HUDEP-2 (cell line): ENCODE data around the gene TMIGD1.

ENCODE experiments used
- DNase-seq, 76 experiments: peaks; one replicate each; lab custom pipeline; 2025; ENCODE audit not compliant: unreplicated experiment in 76 of 76; lab: John Stamatoyannopoulos, UW

TMIGD1 gene

GRCh38 chr17:30333503-30334360 lies at the start of gene TMIGD1:
Gene TMIGD1, minus strand, starts transcription at chr17:30334057. Its CDS starts 1,924 bp downstream, at chr17:30332133.
- DNase-seq, result no peak

- no peak for DNase-seq
Observed at GRCh38 chr17:30382345-30382744, 48.5 kb upstream of the TMIGD1 start.

GRCh38 chr17:30381340-30381659 lies 47.4 kb upstream of the TMIGD1 start:
- DNase-seq, result no peak

- no peak for DNase-seq
Observed at GRCh38 chr17:30380643-30381339, 46.9 kb upstream of the TMIGD1 start.

GRCh38 chr17:30379903-30380381 lies 46.1 kb upstream of the TMIGD1 start:
- peak in 1 of 76 experiments; percentile 19 for DNase-seq

GRCh38 chr17:30379303-30379902 lies 45.5 kb upstream of the TMIGD1 start:
- DNase-seq, result peak in 23 of 76 experiments; percentile 6 to 40 (median 15)

GRCh38 chr17:30378825-30379302 lies 45.0 kb upstream of the TMIGD1 start, which contains the start of gene CPD:
Gene CPD, plus strand, starts transcription at chr17:30378927. Its CDS starts 54 bp downstream, at chr17:30378981.
- DNase-seq, result peak in 75 of 76 experiments; percentile 35 to 97 (median 91)

- peak in 5 of 76 experiments; percentile 2 to 24 (median 5) for DNase-seq
Observed at GRCh38 chr17:30378241-30378824, 44.5 kb upstream of the TMIGD1 start.

- DNase-seq, result no peak
Observed at GRCh38 chr17:30377574-30378240, 43.9 kb upstream of the TMIGD1 start.

GRCh38 chr17:30376621-30377452 lies 43.0 kb upstream of the TMIGD1 start:
- no peak for DNase-seq

- peak in 2 of 76 experiments; percentile 9 to 13 for DNase-seq
Observed at GRCh38 chr17:30375661-30376060, 41.8 kb upstream of the TMIGD1 start.

GRCh38 chr17:30372755-30373154 lies 38.9 kb upstream of the TMIGD1 start:
- no peak for DNase-seq

GRCh38 chr17:30369995-30370394 lies 36.1 kb upstream of the TMIGD1 start:
- no peak for DNase-seq

- DNase-seq, result no peak
Observed at GRCh38 chr17:30368912-30369720, 35.3 kb upstream of the TMIGD1 start.

GRCh38 chr17:30366536-30366935 lies 32.7 kb upstream of the TMIGD1 start:
- no peak for DNase-seq

- DNase-seq, result no peak
Observed at GRCh38 chr17:30363715-30364202, 29.9 kb upstream of the TMIGD1 start.

- DNase-seq, result no peak
Observed at GRCh38 chr17:30361766-30362279, 28.0 kb upstream of the TMIGD1 start.
